Left kidney (tissue), 2 donors: ENCODE results near the gene SPATA2. TPM values are rescaled to one million over a fixed set of nuclear protein-coding genes. Genes with fewer than 3 reads are reported as not detected.

ENCODE experiments used
- DNase-seq: peaks from one replicate; pipeline ENCODE4 v3.0.0-alpha.2; 2013
- polyA plus RNA-seq: library from polyadenylated mRNA; unstranded; fragments of 120-200 nt; gene quantifications from one replicate; pipeline ENCODE4 v1.2.1, GENCODE V29; 2013; ENCODE audit not compliant: insufficient read length

The SPATA2 gene
- polyA plus RNA-seq, 1 donor: 9.5 TPM

- no peak for DNase-seq
Measured at GRCh38 chr20:49859807-49860206, 55.5 kb downstream of the SPATA2 start.

DNA sequence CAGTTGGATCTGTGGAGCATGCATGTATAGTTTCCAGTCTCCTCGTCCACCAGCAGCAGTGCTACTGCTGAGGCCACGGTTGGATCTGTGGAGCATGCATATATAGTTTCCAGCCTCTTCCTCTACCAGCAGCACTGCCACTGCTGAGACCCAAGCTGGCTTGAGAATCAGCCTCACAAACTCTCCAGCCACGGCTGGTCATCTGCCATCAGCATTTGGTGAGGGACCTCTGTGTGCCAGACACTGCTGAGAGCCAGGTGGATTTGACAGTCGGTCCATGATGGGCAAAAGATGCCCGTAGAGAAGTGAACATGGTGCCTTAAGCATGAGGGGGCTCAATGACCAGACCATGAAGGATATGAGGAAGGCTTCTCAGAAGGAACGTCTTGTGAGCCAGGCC, 56.3 kb downstream of the SPATA2 start:
- DNase-seq: no peak

DNA sequence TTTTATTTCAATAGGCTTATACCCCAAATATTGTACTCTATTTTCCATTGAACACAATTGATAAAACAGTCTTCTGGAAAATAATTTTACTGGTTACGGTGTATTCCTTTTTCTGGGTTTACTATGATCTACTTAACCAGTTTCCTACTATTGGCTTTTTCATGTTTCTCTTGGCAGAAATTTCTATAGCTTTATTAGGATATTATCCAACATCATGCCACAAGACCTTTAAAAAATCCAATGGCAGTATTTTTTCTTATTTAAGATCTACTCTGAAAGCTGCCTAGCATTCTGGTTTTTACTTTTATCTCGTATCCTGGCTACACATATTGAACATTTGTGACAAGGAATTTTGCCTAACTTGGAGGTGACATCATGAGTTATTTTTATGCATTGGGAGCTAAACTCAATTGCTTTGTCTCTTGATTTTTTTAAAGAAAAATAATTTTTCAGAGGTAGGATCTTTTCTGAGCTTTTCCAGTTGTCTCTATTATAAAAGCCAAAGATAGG, 57.2 kb downstream of the SPATA2 start:
- no peak for DNase-seq

DNA sequence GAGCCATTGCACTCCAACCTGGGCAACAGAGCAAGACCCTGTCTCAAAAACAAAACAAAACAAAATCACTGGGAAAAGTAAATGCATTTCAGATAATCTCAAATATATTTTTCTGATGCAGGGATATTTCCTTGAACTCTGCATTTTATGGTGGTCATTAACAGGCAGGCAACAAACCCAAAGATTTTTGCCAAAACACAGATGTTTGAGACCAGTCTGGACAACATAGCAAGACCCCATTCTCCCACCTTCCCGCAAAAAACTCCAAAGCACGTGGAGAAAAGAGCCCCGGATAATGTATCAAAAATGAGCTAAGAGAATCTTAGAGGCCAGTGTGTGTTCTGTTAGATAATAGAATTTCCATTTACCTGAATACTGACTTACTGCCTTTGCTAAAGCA, 58.4 kb downstream of the SPATA2 start:
- DNase-seq: no peak

DNA sequence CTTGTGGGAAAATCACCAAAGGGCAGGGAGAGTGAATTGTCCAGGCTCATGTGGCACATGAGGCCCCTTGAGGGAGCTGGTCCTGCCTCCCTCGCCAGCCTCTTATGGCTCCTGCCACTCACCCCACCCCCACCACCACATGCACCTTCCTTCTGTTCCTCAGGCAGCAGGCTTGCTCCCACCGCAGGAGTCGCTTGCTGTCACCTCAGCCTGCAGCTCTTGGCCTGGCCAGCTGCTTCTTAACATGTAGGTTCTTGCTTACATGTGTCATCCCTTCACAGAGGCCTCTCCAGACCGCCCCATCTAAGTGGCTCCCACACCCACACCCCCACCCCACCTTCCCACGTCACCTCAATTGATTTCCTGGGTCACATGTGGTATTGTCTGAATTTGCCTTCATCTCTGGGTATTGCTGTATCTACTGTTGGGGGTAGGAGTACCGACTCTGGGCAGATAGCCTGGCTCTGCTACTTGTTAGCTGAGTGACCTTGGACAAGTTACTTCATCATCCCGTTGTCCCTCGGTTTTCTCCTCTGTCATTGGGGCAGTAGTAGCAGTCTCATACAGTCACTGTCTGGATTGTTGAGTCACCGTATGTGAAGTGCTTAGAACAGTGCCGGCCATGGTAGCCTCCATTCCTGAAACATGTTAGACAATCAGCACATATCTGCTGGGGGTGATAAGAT, 61.0 kb downstream of the SPATA2 start:
- no peak for DNase-seq

DNA sequence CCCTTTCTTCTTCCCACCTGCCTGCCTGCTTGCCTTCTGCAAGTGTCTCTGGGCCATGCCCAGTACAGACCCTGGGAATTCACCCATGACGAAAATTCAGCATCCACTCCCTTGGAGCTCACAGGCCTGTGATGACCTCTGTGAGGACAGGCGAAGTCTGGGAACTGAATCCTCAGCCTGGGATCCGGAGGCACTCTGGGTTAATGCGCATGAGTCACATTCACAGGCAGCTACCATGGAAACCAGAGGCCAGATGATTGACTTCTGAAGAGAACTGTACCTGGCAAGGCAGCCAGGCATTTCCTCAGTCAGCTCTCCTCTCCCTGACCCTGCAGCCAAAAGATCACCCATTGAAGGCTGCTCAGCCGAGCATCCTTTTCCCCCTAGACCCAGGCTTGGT, 61.7 kb downstream of the SPATA2 start:
- DNase-seq: peak; percentile 61

Other genes starting within 250 kb of the SPATA2 start
- gene B4GALT5, start 201.7 kb downstream of the SPATA2 start, polyA plus RNA-seq: 51.5 TPM
- gene SLC9A8, start 102.7 kb downstream of the SPATA2 start, polyA plus RNA-seq: 10.3 TPM
- 79.3 TPM for gene RNF114, start 20.9 kb upstream of the SPATA2 start, polyA plus RNA-seq
- gene SNAI1, start 67.5 kb upstream of the SPATA2 start, polyA plus RNA-seq: 7.2 TPM
- gene UBE2V1, start 197.6 kb upstream of the SPATA2 start, polyA plus RNA-seq: 184 TPM
- 20.7 TPM for gene PEDS1, start 238.2 kb upstream of the SPATA2 start, polyA plus RNA-seq